Activated CD4-positive, alpha-beta memory T cell treated with anti-CD3 and anti-CD28 coated beads for 36 hours (primary cell): ENCODE measurements around the gene TRMT2A. TPM values are rescaled to one million over a fixed set of nuclear protein-coding genes. Genes with fewer than 3 reads are reported as not detected.

Experiments
- CTCF ChIA-PET: fragments of 350-600 bp; sonication (Branson Sonifier 250); formaldehyde crosslinking; loops from one replicate; lab custom pipeline; 2021; ENCODE audit warnings: antibody characterized with exemption, inconsistent platforms; lab: Charles Lee
- POLR2A ChIA-PET: fragments of 350-600 bp; sonication (Branson Sonifier 250); formaldehyde crosslinking; loops from one replicate; lab custom pipeline; 2021; ENCODE audit warnings: antibody characterized with exemption; lab: Charles Lee
- DNase-seq: peaks from one replicate; pipeline ENCODE4 v3.0.0-alpha.2; 2020
- H3K27ac Mint-ChIP-seq: one replicate; pipeline ENCODE4 v1.8.0; 2021; ENCODE audit warnings: mixed read lengths
- H3K27me3 Mint-ChIP-seq: one replicate; pipeline ENCODE4 v1.8.0; 2021; ENCODE audit warnings: mixed read lengths
- H3K36me3 Mint-ChIP-seq: one replicate; pipeline ENCODE4 v1.8.0; 2021; ENCODE audit warnings: mixed read lengths
- H3K4me1 Mint-ChIP-seq: one replicate; pipeline ENCODE4 v1.8.0; 2021; ENCODE audit warnings: low read depth, mixed read lengths
- H3K4me3 Mint-ChIP-seq: one replicate; pipeline ENCODE4 v1.8.0; 2021; ENCODE audit warnings: mild to moderate bottlenecking, mixed read lengths
- H3K9me3 Mint-ChIP-seq: one replicate; pipeline ENCODE4 v1.8.0; 2021; ENCODE audit warnings: mixed read lengths
- intact Hi-C: fragments of 100-400 bp; cut with micrococcal nuclease; formaldehyde crosslinking; loops from one replicate; pipeline ENCODE4 v1.15.1; 2023
- total RNA-seq, 2 experiments: library from RNA; stranded (reverse); gene quantifications; one replicate each; pipeline ENCODE4 v1.2.3, GENCODE V29; 2021

The TRMT2A gene
- total RNA-seq, 2 experiments from 2014 or later, result 70.6 to 75.8 TPM

DNA sequence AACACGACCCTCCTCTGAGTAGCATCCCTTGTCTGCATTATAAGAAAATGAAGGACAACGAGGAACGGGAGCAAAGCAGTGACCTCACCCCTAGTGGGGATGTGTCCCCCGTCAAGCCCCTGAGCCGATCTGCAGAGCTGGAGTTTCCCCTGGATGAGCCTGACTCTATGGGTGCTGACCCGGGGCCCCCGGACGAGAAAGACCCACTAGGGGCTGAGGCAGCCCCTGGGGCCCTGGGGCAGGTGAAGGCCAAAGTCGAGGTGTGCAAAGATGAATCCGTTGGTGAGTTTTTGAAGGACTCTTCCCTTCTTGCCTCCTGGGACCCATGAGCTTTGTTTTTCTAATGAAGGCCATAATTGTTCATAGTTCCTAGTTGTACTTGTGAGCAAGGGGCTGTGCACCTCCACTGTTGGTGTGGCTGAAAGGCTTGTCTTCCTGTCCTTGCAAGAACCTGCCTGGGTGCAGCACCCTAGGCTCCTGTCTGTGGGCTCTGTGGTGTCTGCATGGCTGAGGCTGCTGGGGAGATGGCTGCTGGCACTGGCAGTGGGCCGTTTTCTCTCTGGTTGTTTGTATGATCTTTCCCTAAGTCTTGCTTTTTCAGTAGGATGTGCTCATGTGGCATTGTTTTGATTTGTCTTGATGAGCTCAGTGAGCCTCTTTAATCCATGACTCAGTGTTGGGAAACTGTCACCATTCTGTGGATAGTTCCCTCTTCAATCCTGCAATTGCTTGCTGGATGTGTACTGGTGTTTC, 26.9 kb downstream of the TRMT2A start:
- no peak overlapping the region for H3K4me3 Mint-ChIP-seq
- no peaks in the 10 kb centered on the region for H3K27me3 Mint-ChIP-seq
- intact Hi-C loops, result no loop called here
- peaks cover 87% of the 10 kb centered on the region for H3K36me3 Mint-ChIP-seq
- ChIA-PET CTCF (interaction anchor here (0.5 to 1.9 kb wide), 2 partner anchors 9 to 164 kb away, joined by 3 to 5 read pairs; no protein-coding TSS in a partner anchor), POLR2A (no interaction called here)
- peak overlapping the region; percentile 46 for H3K27ac Mint-ChIP-seq
- H3K4me1 Mint-ChIP-seq, result peaks cover 38% of the 10 kb centered on the region
- no peaks in the 10 kb centered on the region for H3K9me3 Mint-ChIP-seq
- DNase-seq, result no peak

GRCh38 chr22:20089226-20089976, 27.6 kb downstream of the TRMT2A start:
- ChIA-PET CTCF (interaction anchor here (1.9 kb wide), 1 partner anchor 8 kb away, joined by 5 read pairs; no protein-coding TSS in a partner anchor), POLR2A (no interaction called here)
- H3K27me3 Mint-ChIP-seq, result no peaks in the 10 kb centered on the region
- no peak for DNase-seq
- H3K9me3 Mint-ChIP-seq, result no peaks in the 10 kb centered on the region
- peaks cover 35% of the 10 kb centered on the region for H3K4me1 Mint-ChIP-seq
- peaks cover 83% of the 10 kb centered on the region for H3K36me3 Mint-ChIP-seq
- no peak overlapping the region for H3K4me3 Mint-ChIP-seq
- intact Hi-C loops, result no loop called here
- H3K27ac Mint-ChIP-seq, result no peak overlapping the region

GRCh38 chr22:20088263-20088648, 28.8 kb downstream of the TRMT2A start:
- H3K36me3 Mint-ChIP-seq, result peaks cover 71% of the 10 kb centered on the region

GRCh38 chr22:20087319-20088262, 29.4 kb downstream of the TRMT2A start:
- POLR2A ChIA-PET, result no interaction called here
- Mint-ChIP-seq H3K9me3 (no peaks in the 10 kb centered on the region), H3K27me3 (no peaks in the 10 kb centered on the region), H3K4me1 (peaks cover 48% of the 10 kb centered on the region), H3K4me3 (no peak overlapping the region), H3K27ac (no peak overlapping the region), H3K36me3 (peaks cover 68% of the 10 kb centered on the region)
- intact Hi-C loops, result no loop called here
- no peak for DNase-seq
- CTCF ChIA-PET, result interaction anchor here (1.1 kb wide), 1 partner anchor 8 kb away, joined by 3 read pairs; no protein-coding TSS in a partner anchor

More at GRCh38 chr22:20088263-20088648, 28.8 kb downstream of the TRMT2A start:
- Mint-ChIP-seq H3K27ac (no peak overlapping the region), H3K9me3 (no peaks in the 10 kb centered on the region), H3K4me3 (no peak overlapping the region), H3K27me3 (no peaks in the 10 kb centered on the region), H3K4me1 (peaks cover 41% of the 10 kb centered on the region)
- intact Hi-C loops, result no loop called here
- DNase-seq, result no peak
- ChIA-PET CTCF (no interaction called here), POLR2A (no interaction called here)

- intact Hi-C loops, result no loop called here
- CTCF ChIA-PET, result interaction anchor here (1.1 to 1.2 kb wide), 2 partner anchors 9 to 14 kb away, joined by 3 to 4 read pairs; no protein-coding TSS in a partner anchor
- H3K9me3 Mint-ChIP-seq, result no peaks in the 10 kb centered on the region
- H3K4me1 Mint-ChIP-seq, result peaks cover 44% of the 10 kb centered on the region
- no peak overlapping the region for H3K27ac Mint-ChIP-seq
- peaks cover 60% of the 10 kb centered on the region for H3K36me3 Mint-ChIP-seq
- H3K27me3 Mint-ChIP-seq, result no peaks in the 10 kb centered on the region
- POLR2A ChIA-PET, result no interaction called here
- H3K4me3 Mint-ChIP-seq, result no peak overlapping the region
- DNase-seq, result no peak
Measured at GRCh38 chr22:20086763-20087162, 30.3 kb downstream of the TRMT2A start.

DNA sequence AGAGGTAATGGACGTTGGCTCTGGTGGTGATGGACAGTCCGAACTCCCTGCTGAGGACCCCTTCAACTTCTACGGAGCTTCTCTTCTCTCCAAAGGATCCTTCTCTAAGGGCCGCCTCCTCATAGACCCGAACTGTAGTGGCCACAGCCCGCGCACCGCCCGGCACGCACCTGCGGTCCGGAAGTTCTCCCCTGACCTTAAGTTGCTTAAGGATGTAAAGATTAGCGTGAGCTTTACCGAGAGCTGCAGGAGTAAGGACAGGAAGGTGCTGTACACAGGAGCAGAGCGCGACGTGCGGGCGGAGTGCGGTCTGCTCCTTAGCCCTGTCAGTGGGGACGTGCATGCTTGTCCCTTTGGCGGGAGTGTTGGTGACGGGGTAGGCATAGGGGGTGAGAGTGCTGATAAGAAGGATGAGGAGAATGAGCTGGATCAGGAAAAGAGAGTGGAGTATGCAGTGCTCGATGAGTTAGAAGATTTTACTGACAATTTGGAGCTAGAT, 30.9 kb downstream of the TRMT2A start:
- POLR2A ChIA-PET, result no interaction called here
- no peaks in the 10 kb centered on the region for H3K9me3 Mint-ChIP-seq
- no peaks in the 10 kb centered on the region for H3K27me3 Mint-ChIP-seq
- H3K36me3 Mint-ChIP-seq, result peaks cover 54% of the 10 kb centered on the region
- no peak overlapping the region for H3K27ac Mint-ChIP-seq
- H3K4me3 Mint-ChIP-seq, result no peak overlapping the region
- intact Hi-C loops, result no loop called here
- no peak for DNase-seq
- peaks cover 46% of the 10 kb centered on the region for H3K4me1 Mint-ChIP-seq
- CTCF ChIA-PET, result interaction anchor here (0.9 to 1.2 kb wide), 3 partner anchors 10 to 23 kb away, joined by 3 to 4 read pairs (median 4); no protein-coding TSS in a partner anchor

- H3K4me3 Mint-ChIP-seq, result no peak overlapping the region
- ChIA-PET CTCF (interaction anchor here (0.9 to 1.2 kb wide), 2 partner anchors 15 to 23 kb away, joined by 4 read pairs; no protein-coding TSS in a partner anchor), POLR2A (no interaction called here)
- intact Hi-C loops, result no loop called here
- H3K27ac Mint-ChIP-seq, result no peak overlapping the region
- H3K36me3 Mint-ChIP-seq, result peaks cover 50% of the 10 kb centered on the region
- DNase-seq, result no peak
- peaks cover 47% of the 10 kb centered on the region for H3K4me1 Mint-ChIP-seq
- H3K27me3 Mint-ChIP-seq, result no peaks in the 10 kb centered on the region
- no peaks in the 10 kb centered on the region for H3K9me3 Mint-ChIP-seq
Measured at GRCh38 chr22:20085651-20086050, 31.4 kb downstream of the TRMT2A start.

GRCh38 chr22:20084547-20085413, 32.2 kb downstream of the TRMT2A start:
- Mint-ChIP-seq H3K36me3 (peaks cover 43% of the 10 kb centered on the region), H3K9me3 (no peaks in the 10 kb centered on the region), H3K27me3 (no peaks in the 10 kb centered on the region), H3K4me3 (no peak overlapping the region), H3K4me1 (peaks cover 42% of the 10 kb centered on the region), H3K27ac (no peak overlapping the region)
- intact Hi-C loops, result no loop called here
- CTCF ChIA-PET, result interaction anchor here (0.9 kb wide), 1 partner anchor 22 kb away, joined by 4 read pairs; no protein-coding TSS in a partner anchor
- DNase-seq, result peak; percentile 40
- POLR2A ChIA-PET, result no interaction called here

GRCh38 chr22:20083891-20084546, 33.0 kb downstream of the TRMT2A start:
- Mint-ChIP-seq H3K27ac (no peak overlapping the region), H3K27me3 (no peaks in the 10 kb centered on the region), H3K4me1 (peaks cover 42% of the 10 kb centered on the region), H3K9me3 (no peaks in the 10 kb centered on the region), H3K36me3 (peaks cover 35% of the 10 kb centered on the region), H3K4me3 (no peak overlapping the region)
- intact Hi-C loops, result no loop called here
- ChIA-PET POLR2A (interaction anchor here (1.4 kb wide), 1 partner anchor 25 kb away, joined by 5 read pairs; no protein-coding TSS in a partner anchor), CTCF (interaction anchor here (1.0 kb wide), 1 partner anchor 27 kb away, joined by 5 read pairs; no protein-coding TSS in a partner anchor)
- DNase-seq, result no peak

- Mint-ChIP-seq H3K27ac (no peak overlapping the region), H3K27me3 (no peaks in the 10 kb centered on the region), H3K4me1 (peaks cover 42% of the 10 kb centered on the region), H3K9me3 (no peaks in the 10 kb centered on the region), H3K4me3 (no peak overlapping the region), H3K36me3 (peaks cover 30% of the 10 kb centered on the region)
- DNase-seq, result no peak
- ChIA-PET CTCF (interaction anchor here (0.8 to 1.0 kb wide), 2 partner anchors 27 to 29 kb away, joined by 3 to 5 read pairs; no protein-coding TSS in a partner anchor), POLR2A (interaction anchor here (1.4 kb wide), 1 partner anchor 26 kb away, joined by 5 read pairs; no protein-coding TSS in a partner anchor)
- intact Hi-C loops, result no loop called here
Measured at GRCh38 chr22:20083157-20083890, 33.7 kb downstream of the TRMT2A start.
